Measurements from ENCODE around the gene PNMT.

GRCh38 chr17:39676198-39676819 lies 8.1 kb downstream of the PNMT start:
- TF ChIP-seq CTCF (conservative IDR thresholded peaks at IDR 0.05 in 1 of 2, IDR thresholded peaks at IDR 0.05 in 1 of 2; ENCODE audit: extremely low read depth in 1 of 2, insufficient read depth in 1 of 2, low read depth in 1 of 2, low read length in 2 of 2), result no peak
- no peak for TF ChIP-seq EZH2 (IDR thresholded peaks at IDR 0.05; ENCODE audit: borderline replicate concordance, low read length)
